MM.1S (cell line): Measurements from ENCODE around the gene CRACDL.

Experiments
- DNase-seq: peaks from one replicate; pipeline ENCODE4 v3.0.0-alpha.2; 2015
- H2AFZ ChIP-seq: fragments of 300-600 bp; sonication (generic); 2 replicates; pipeline ENCODE4 v1.6.0; 2016; ENCODE audit warnings: antibody characterized with exemption, low read length
- H3F3A ChIP-seq: fragments of 300-600 bp; sonication (generic); 2 replicates; pipeline ENCODE4 v1.6.1; 2016; ENCODE audit warnings: mild to moderate bottlenecking, antibody characterized with exemption, low read length, moderate library complexity, mixed read lengths; ENCODE audit not compliant: insufficient read depth
- H3K27ac ChIP-seq: fragments of 300-600 bp; sonication (generic); 2 replicates; pipeline ENCODE4 v1.5.1; 2016; ENCODE audit warnings: mild to moderate bottlenecking, low read length
- H3K27me3 ChIP-seq: fragments of 300-600 bp; sonication (generic); replicated peaks from 2 replicates; pipeline ENCODE4 v1.6.0; 2016; ENCODE audit warnings: low read length; ENCODE audit not compliant: insufficient read depth
- H3K36me3 ChIP-seq: fragments of 300-600 bp; sonication (generic); replicated peaks from 2 replicates; pipeline ENCODE4 v1.6.1; 2016; ENCODE audit warnings: mild to moderate bottlenecking, low read length, mixed read lengths; ENCODE audit not compliant: insufficient read depth
- H3K4me1 ChIP-seq: fragments of 300-600 bp; sonication (generic); 2 replicates; pipeline ENCODE4 v1.6.1; 2016; ENCODE audit warnings: low read length, mixed read lengths
- H3K4me2 ChIP-seq: fragments of 300-600 bp; sonication (generic); 2 replicates; pipeline ENCODE4 v1.6.0; 2016; ENCODE audit warnings: low read depth, low read length
- H3K4me3 ChIP-seq: fragments of 300-600 bp; sonication (generic); 2 replicates; pipeline ENCODE4 v1.5.1; 2016; ENCODE audit warnings: low read length, mixed read lengths
- H3K79me2 ChIP-seq: fragments of 300-600 bp; sonication (generic); 2 replicates; pipeline ENCODE4 v1.6.1; 2016; ENCODE audit warnings: mixed run types, low read length, mixed read lengths
- H3K9ac ChIP-seq: fragments of 300-600 bp; sonication (generic); 2 replicates; pipeline ENCODE4 v1.6.1; 2016; ENCODE audit warnings: low read length, mixed read lengths
- H3K9me2 ChIP-seq: fragments of 300-600 bp; sonication (generic); replicated peaks from 2 replicates; pipeline ENCODE4 v1.6.1; 2016; ENCODE audit warnings: mild to moderate bottlenecking, low read length, mixed read lengths; ENCODE audit not compliant: insufficient read depth
- H3K9me3 ChIP-seq: fragments of 300-600 bp; sonication (generic); replicated peaks from 2 replicates; pipeline ENCODE4 v1.6.1; 2016; ENCODE audit warnings: mild to moderate bottlenecking, low read length, mixed read lengths; ENCODE audit not compliant: insufficient read depth
- H4K20me1 ChIP-seq: fragments of 300-600 bp; sonication (generic); 2 replicates; pipeline ENCODE4 v1.6.1; 2016; ENCODE audit warnings: mild to moderate bottlenecking, low read length, moderate library complexity, mixed read lengths; ENCODE audit not compliant: insufficient read depth
- EZH2 ChIP-seq: fragments of 300-600 bp; sonication (generic); optimal IDR thresholded peaks from 2 replicates; pipeline ENCODE3; 2017; ENCODE audit warnings: low read depth, mild to moderate bottlenecking, antibody characterized with exemption, low read length, mixed read lengths
- EZH2phosphoT487 ChIP-seq: fragments of 300-600 bp; sonication (generic); IDR thresholded peaks from 2 replicates; pipeline ENCODE4 v1.6.1; 2018; ENCODE audit warnings: antibody characterized with exemption, low read length
- TF ChIP-seq, protein P1 (sequence below): fragments of 300-600 bp; sonication (generic); IDR thresholded peaks from 2 replicates; pipeline ENCODE4 v1.5.1; 2016; ENCODE audit warnings: antibody characterized with exemption, low read length, mixed read lengths

The CRACDL gene

GRCh38 chr2:98929920-98930319, 6.1 kb downstream of the CRACDL start:
- no peak overlapping the region for H3K9ac ChIP-seq
- no peaks in the 10 kb centered on the region for H3K36me3 ChIP-seq
- no peak for TF ChIP-seq EZH2phosphoT487
- TF ChIP-seq, protein P1, sequence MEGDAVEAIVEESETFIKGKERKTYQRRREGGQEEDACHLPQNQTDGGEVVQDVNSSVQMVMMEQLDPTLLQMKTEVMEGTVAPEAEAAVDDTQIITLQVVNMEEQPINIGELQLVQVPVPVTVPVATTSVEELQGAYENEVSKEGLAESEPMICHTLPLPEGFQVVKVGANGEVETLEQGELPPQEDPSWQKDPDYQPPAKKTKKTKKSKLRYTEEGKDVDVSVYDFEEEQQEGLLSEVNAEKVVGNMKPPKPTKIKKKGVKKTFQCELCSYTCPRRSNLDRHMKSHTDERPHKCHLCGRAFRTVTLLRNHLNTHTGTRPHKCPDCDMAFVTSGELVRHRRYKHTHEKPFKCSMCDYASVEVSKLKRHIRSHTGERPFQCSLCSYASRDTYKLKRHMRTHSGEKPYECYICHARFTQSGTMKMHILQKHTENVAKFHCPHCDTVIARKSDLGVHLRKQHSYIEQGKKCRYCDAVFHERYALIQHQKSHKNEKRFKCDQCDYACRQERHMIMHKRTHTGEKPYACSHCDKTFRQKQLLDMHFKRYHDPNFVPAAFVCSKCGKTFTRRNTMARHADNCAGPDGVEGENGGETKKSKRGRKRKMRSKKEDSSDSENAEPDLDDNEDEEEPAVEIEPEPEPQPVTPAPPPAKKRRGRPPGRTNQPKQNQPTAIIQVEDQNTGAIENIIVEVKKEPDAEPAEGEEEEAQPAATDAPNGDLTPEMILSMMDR, result no peak
- no peak for TF ChIP-seq EZH2
- H3F3A ChIP-seq, result no peaks in the 10 kb centered on the region
- no peaks in the 10 kb centered on the region for H3K9me3 ChIP-seq
- H2AFZ ChIP-seq, result no peak overlapping the region
- H3K4me3 ChIP-seq, result no peak overlapping the region
- H3K79me2 ChIP-seq, result no peaks in the 10 kb centered on the region
- no peak overlapping the region for H3K27ac ChIP-seq
- H3K4me2 ChIP-seq, result no peak overlapping the region
- no peaks in the 10 kb centered on the region for H3K4me1 ChIP-seq
- no peak for DNase-seq
- no peaks in the 10 kb centered on the region for H3K9me2 ChIP-seq
- H4K20me1 ChIP-seq, result no peaks in the 10 kb centered on the region
- H3K27me3 ChIP-seq, result no peaks in the 10 kb centered on the region

GRCh38 chr2:98928242-98928641, 7.8 kb downstream of the CRACDL start:
- Histone ChIP-seq H3K4me3 (no peak overlapping the region), H3K9me2 (no peaks in the 10 kb centered on the region), H3K27ac (no peak overlapping the region), H3K79me2 (no peaks in the 10 kb centered on the region), H3K4me1 (no peaks in the 10 kb centered on the region), H3K9ac (no peak overlapping the region), H3F3A (no peaks in the 10 kb centered on the region), H2AFZ (no peak overlapping the region), H3K4me2 (no peak overlapping the region), H3K27me3 (no peaks in the 10 kb centered on the region), H3K36me3 (no peaks in the 10 kb centered on the region), H3K9me3 (no peaks in the 10 kb centered on the region), H4K20me1 (no peaks in the 10 kb centered on the region)
- TF ChIP-seq, protein P1, result no peak
- no peak for TF ChIP-seq EZH2phosphoT487
- DNase-seq, result no peak

DNA sequence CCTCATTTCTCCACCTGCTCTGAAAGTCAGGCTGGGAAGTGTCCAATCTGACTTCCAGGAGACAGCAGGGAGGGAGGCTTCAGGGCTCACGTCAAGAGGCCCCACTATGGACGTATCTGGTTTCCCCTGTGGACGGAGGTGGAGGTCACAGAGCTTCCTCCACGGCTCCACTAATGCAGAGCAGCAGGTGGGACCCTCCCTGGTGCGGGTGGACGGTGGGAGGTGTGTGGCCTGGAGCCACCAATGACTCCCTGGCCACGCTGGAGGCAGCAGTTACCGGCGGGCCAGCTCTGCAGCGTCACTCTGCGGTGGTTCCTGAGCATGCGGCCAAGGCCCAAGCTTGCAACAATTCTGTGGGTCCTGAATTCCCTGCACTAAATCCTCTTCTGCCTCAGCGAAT, 9.0 kb downstream of the CRACDL start:
- H3K27ac ChIP-seq, result no peak overlapping the region
- H3K79me2 ChIP-seq, result no peaks in the 10 kb centered on the region
- no peak for DNase-seq
- no peaks in the 10 kb centered on the region for H3K27me3 ChIP-seq
- H3K36me3 ChIP-seq, result no peaks in the 10 kb centered on the region
- no peak for TF ChIP-seq EZH2
- no peak for TF ChIP-seq EZH2phosphoT487
- TF ChIP-seq, protein P1, result no peak
- no peak overlapping the region for H3K4me2 ChIP-seq
- H4K20me1 ChIP-seq, result no peaks in the 10 kb centered on the region
- no peak overlapping the region for H3K9ac ChIP-seq
- no peaks in the 10 kb centered on the region for H3K9me2 ChIP-seq
- H3K4me3 ChIP-seq, result no peak overlapping the region
- H3F3A ChIP-seq, result no peaks in the 10 kb centered on the region
- no peaks in the 10 kb centered on the region for H3K9me3 ChIP-seq
- H2AFZ ChIP-seq, result no peak overlapping the region
- H3K4me1 ChIP-seq, result no peaks in the 10 kb centered on the region
